Progenitor cell of endocrine pancreas (in vitro differentiated cells): ENCODE measurements around the gene UEVLD. TPM values are rescaled to one million over a fixed set of nuclear protein-coding genes. Genes with fewer than 3 reads are reported as not detected.

ENCODE experiments used
- DNase-seq: peaks from one replicate; pipeline ENCODE4 v3.0.0; 2021; ENCODE audit warnings: low spot score; ENCODE audit not compliant: unreplicated experiment
- H3K27ac Mint-ChIP-seq: 2 replicates; pipeline ENCODE4 v1.8.0; 2021; ENCODE audit warnings: mild to moderate bottlenecking, moderate library complexity, mixed read lengths
- H3K27me3 Mint-ChIP-seq: 2 replicates; pipeline ENCODE4 v1.8.0; 2021; ENCODE audit warnings: mixed read lengths
- H3K36me3 Mint-ChIP-seq: 2 replicates; pipeline ENCODE4 v1.8.0; 2022; ENCODE audit warnings: mixed read lengths; ENCODE audit not compliant: insufficient read depth
- H3K4me1 Mint-ChIP-seq: 2 replicates; pipeline ENCODE4 v1.8.0; 2021; ENCODE audit warnings: low read depth, mixed read lengths
- H3K4me3 Mint-ChIP-seq: 2 replicates; pipeline ENCODE4 v1.8.0; 2021; ENCODE audit warnings: low read depth, mild to moderate bottlenecking, moderate library complexity, mixed read lengths
- H3K9me3 Mint-ChIP-seq: 2 replicates; pipeline ENCODE4 v1.8.0; 2021; ENCODE audit warnings: low read depth, mixed read lengths
- total RNA-seq: library from RNA; stranded (reverse); gene quantifications from 2 replicates; pipeline ENCODE4 v1.2.1, GENCODE V29; 2021
- TF ChIP-seq, protein P1 (sequence below): fragments of 200-600 bp; sonication (generic); IDR thresholded peaks from one replicate; pipeline ENCODE4 v1.5.0; 2021; ENCODE audit warnings: antibody characterized with exemption, mild to moderate bottlenecking; ENCODE audit not compliant: unreplicated experiment

Gene UEVLD
- total RNA-seq, 1 donor from 2014 or later: 14.5 TPM

GRCh38 chr11:18524248-18524647 is 64.3 kb downstream of the UEVLD start:
- H3K9me3 Mint-ChIP-seq: no peaks in the 10 kb centered on the region
- H3K36me3 Mint-ChIP-seq: peaks cover 6% of the 10 kb centered on the region
- no peak overlapping the region for H3K27ac Mint-ChIP-seq
- H3K4me1 Mint-ChIP-seq: peaks cover 15% of the 10 kb centered on the region
- DNase-seq: no peak
- H3K4me3 Mint-ChIP-seq: peak overlapping the region; percentile 45
- H3K27me3 Mint-ChIP-seq: no peaks in the 10 kb centered on the region
- TF ChIP-seq, protein P1, sequence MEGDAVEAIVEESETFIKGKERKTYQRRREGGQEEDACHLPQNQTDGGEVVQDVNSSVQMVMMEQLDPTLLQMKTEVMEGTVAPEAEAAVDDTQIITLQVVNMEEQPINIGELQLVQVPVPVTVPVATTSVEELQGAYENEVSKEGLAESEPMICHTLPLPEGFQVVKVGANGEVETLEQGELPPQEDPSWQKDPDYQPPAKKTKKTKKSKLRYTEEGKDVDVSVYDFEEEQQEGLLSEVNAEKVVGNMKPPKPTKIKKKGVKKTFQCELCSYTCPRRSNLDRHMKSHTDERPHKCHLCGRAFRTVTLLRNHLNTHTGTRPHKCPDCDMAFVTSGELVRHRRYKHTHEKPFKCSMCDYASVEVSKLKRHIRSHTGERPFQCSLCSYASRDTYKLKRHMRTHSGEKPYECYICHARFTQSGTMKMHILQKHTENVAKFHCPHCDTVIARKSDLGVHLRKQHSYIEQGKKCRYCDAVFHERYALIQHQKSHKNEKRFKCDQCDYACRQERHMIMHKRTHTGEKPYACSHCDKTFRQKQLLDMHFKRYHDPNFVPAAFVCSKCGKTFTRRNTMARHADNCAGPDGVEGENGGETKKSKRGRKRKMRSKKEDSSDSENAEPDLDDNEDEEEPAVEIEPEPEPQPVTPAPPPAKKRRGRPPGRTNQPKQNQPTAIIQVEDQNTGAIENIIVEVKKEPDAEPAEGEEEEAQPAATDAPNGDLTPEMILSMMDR: no peak

DNA sequence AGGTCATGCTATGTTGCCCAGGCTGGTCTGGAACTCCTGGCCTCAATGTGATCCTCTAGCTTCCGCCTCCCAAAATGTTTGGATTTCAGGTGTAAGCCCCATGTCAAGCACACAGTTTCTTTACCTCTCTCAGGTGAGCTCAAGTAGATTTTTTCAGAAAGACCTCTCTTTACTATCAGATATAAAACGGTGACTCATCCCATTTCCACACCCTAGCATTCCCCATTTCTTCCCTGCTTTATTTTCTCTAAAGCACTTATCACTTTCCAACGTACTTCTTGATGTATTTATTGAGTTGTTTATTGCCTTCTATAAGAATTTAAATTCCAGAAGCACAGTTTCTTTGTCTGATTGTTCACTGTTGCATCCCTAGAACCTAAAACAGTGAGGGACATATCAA is 65.5 kb downstream of the UEVLD start:
- peaks cover 15% of the 10 kb centered on the region for H3K4me1 Mint-ChIP-seq
- TF ChIP-seq, protein P1: no peak
- no peak for DNase-seq
- no peak overlapping the region for H3K27ac Mint-ChIP-seq
- no peaks in the 10 kb centered on the region for H3K27me3 Mint-ChIP-seq
- H3K9me3 Mint-ChIP-seq: no peaks in the 10 kb centered on the region
- H3K36me3 Mint-ChIP-seq: peaks cover 6% of the 10 kb centered on the region
- no peak overlapping the region for H3K4me3 Mint-ChIP-seq

DNA sequence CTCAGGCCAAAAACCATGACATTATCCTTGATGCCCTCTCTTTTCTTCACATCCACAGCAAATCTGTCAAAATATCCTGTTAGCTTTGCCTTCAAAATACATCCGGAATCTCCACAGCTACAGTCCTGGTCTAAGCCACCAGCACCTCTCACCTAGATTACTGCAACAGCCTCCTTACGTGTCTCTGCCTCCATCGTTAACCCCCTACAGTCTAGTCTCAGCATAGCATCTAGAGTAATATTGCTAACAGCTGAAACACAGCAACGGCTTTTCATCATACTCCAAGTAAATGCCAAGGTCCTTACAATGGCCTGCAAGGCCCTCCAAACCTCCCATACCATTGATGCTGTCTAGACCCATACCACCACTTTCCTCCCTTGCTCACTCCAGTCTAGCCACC is 66.1 kb downstream of the UEVLD start:
- Mint-ChIP-seq H3K9me3 (no peaks in the 10 kb centered on the region), H3K4me3 (no peak overlapping the region), H3K36me3 (peaks cover 7% of the 10 kb centered on the region), H3K27ac (no peak overlapping the region), H3K27me3 (no peaks in the 10 kb centered on the region), H3K4me1 (peaks cover 11% of the 10 kb centered on the region)
- no peak for DNase-seq
- TF ChIP-seq, protein P1: peak; percentile 30

GRCh38 chr11:18521122-18521521 is 67.4 kb downstream of the UEVLD start:
- no peaks in the 10 kb centered on the region for H3K27me3 Mint-ChIP-seq
- H3K27ac Mint-ChIP-seq: no peak overlapping the region
- no peak for DNase-seq

GRCh38 chr11:18502352-18502751 is 86.2 kb downstream of the UEVLD start:
- no peak overlapping the region for H3K4me3 Mint-ChIP-seq

More at GRCh38 chr11:18521122-18521521, 67.4 kb downstream of the UEVLD start:
- Mint-ChIP-seq H3K4me3 (no peak overlapping the region), H3K36me3 (peaks cover 7% of the 10 kb centered on the region), H3K9me3 (no peaks in the 10 kb centered on the region), H3K4me1 (peaks cover 7% of the 10 kb centered on the region)
- TF ChIP-seq, protein P1: no peak

More at GRCh38 chr11:18502352-18502751, 86.2 kb downstream of the UEVLD start:
- Mint-ChIP-seq H3K27me3 (no peaks in the 10 kb centered on the region), H3K27ac (peak overlapping the region; percentile 35), H3K9me3 (no peaks in the 10 kb centered on the region), H3K4me1 (no peaks in the 10 kb centered on the region), H3K36me3 (peaks cover 33% of the 10 kb centered on the region)
- TF ChIP-seq, protein P1: no peak
- no peak for DNase-seq
